Right renal pelvis (tissue), 4 donors: ENCODE data around the gene KLHL13. TPM values are rescaled to one million over a fixed set of nuclear protein-coding genes. Genes with fewer than 3 reads are reported as not detected.
"Not testable (repeated sequence)": the region's sequence is repeated elsewhere in the genome, so short reads cannot be mapped to it uniquely, and the experiment has no call there.

Experiments
- DNase-seq, 4 donors: peaks; one replicate each; pipeline ENCODE4 v3.0.0-alpha.2; 2013; ENCODE audit warnings: low read depth in 4 of 4, low spot score in 3 of 4, missing footprints in 1 of 4
- polyA plus RNA-seq, 4 donors: library from polyadenylated mRNA; unstranded; fragments of 120-200 nt; gene quantifications; one replicate each; pipeline ENCODE4 v1.2.1, GENCODE V29; 2013; ENCODE audit not compliant: insufficient read length in 4 of 4

Gene KLHL13
- 100 to 1,000 TPM in 2 of 4 donors, 10 to 100 TPM in 2; 77.8 to 115 (median 98.7) TPM for polyA plus RNA-seq

GRCh38 chrX:118116713-118117550, at the start of gene KLHL13:
TSS of gene KLHL13 (minus strand) at chrX:118116810. CDS start at chrX:118028473, 88,337 bp downstream.
- DNase-seq: peak in 2 of 4 donors; percentile 38 to 39

DNA sequence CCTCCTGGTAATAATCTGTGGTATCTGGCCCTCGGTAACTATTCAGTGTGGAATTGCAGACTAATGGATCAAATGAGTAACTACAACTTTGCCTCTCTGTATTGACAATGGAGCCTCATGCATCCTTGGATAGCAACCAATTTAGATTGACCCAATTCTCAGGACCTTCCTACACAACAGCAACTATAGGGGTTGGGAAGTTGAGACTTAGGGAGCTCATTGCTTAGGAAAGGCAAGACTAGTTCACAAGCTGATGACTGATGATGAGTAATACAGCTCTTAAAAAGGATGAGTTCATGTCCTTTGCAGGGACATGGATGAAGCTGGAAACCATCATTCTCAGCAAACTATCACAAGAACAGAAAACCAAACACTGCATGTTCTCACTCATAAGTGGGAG, 47.5 kb upstream of the KLHL13 start:
- no peak for DNase-seq

DNA sequence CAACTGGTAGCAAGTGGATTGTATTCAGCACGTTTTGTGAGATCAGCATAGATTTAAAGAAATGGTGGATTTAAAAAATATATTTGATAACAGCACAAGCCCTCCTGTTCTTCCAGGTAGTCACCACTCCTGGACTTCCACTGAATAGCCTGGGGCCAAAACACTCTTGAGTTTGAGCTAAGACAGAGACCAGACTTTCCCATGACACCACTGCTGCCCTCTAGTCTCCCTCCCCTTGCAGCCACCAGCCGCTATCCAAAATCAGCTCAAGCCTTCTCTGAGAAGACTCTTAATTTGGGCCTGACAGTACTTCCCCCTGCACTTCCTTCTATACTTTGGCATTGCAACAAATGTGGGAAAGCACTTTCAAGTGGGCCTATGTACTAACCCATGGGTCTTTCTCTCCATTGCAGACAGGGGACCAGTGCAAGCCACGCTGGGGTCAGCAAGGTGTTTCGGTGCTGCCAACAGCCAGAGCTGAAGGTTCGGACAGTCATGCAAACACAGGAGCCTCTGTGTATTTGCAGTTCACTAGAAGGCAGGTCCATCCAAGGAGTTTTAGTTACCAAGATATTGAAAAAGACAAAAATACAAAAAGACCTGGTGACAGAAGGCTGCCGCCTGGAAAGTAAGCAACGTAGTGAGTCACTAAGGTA, 40.5 kb upstream of the KLHL13 start:
- no peak for DNase-seq

GRCh38 chrX:118156254-118156952, 39.8 kb upstream of the KLHL13 start:
- no peak for DNase-seq

- no peak for DNase-seq
These were observed 36.7 kb upstream of the KLHL13 start for GRCh38 chrX:118153270-118153669.

DNA sequence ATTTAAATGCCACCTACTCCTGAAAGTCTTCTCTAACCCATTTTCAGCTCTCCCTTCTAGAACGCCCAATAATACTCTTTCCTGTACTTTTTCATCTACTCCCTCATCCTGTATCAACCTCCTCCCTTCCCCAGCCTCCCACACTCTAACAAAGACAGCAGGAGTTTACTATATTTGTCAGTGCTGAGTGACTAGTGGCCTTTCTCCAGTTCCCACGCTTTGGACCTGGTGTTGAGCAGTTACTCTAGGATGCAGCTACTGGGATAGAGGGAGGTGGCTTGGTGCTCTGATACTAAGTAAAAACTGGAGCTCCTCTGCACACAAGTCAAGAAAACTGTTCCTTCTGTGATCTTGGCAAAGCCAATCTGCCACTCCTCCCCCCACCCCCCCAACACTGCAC, 36.1 kb upstream of the KLHL13 start:
- DNase-seq: no peak

- DNase-seq: no peak
These were observed 32.1 kb upstream of the KLHL13 start for GRCh38 chrX:118148737-118149136.

- DNase-seq: not testable (repeated sequence)
These were observed 31.2 kb upstream of the KLHL13 start for GRCh38 chrX:118147771-118148170.

GRCh38 chrX:118143578-118143977, 27.0 kb upstream of the KLHL13 start:
- DNase-seq: no peak

- no peak for DNase-seq
These were observed 14.7 kb upstream of the KLHL13 start for GRCh38 chrX:118131336-118131735.

- no peak for DNase-seq
These were observed 13.1 kb upstream of the KLHL13 start for GRCh38 chrX:118129681-118130080.

DNA sequence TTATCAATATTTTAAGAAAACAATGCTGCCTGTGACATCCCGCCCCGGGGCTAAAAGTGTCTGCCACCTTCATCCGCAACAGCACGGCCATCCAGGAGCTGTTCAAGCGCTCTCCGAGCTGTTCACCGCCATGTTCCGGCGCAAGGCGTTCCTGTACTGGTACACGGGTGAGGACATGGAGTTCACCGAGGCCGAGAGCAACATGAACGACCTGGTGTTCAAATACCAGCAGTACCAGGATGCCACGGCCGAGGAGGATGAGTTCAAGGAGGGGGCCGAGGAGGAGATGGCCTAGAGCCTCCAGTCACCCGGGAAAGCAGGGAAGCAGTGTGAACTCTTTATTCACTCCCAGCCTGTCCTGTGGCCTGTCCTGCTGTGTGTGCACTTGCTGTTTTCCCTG, 12.1 kb upstream of the KLHL13 start:
- DNase-seq: no peak

- no peak for DNase-seq
These were observed 9.7 kb upstream of the KLHL13 start for GRCh38 chrX:118126286-118126685.

DNA sequence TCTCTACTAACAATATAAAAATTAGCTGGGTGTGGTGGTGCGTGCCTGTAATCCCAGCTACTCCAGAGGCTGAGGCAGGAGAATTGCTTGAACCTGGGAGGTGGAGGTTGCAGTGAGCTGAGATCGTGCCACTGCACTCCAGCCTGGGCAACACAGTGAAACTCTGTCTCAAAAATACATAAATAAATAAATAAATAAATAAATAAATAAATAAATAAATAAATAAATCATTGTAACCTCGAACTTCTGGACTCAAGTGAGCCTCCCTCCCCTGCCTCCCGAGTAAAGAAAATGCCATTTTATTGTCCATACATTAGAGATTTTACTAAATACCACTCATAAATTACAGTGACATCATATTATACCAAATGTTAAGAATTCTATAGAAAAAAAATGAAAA, 7.6 kb upstream of the KLHL13 start:
- DNase-seq: not testable (repeated sequence)

GRCh38 chrX:118117741-118118140, 1.1 kb upstream of the KLHL13 start:
- DNase-seq: no peak

GRCh38 chrX:118115953-118116712, 477 bp downstream of the KLHL13 start:
- DNase-seq: peak in 1 of 4 donors; percentile 29

GRCh38 chrX:118114971-118115370, 1.6 kb downstream of the KLHL13 start:
- DNase-seq: no peak

DNA sequence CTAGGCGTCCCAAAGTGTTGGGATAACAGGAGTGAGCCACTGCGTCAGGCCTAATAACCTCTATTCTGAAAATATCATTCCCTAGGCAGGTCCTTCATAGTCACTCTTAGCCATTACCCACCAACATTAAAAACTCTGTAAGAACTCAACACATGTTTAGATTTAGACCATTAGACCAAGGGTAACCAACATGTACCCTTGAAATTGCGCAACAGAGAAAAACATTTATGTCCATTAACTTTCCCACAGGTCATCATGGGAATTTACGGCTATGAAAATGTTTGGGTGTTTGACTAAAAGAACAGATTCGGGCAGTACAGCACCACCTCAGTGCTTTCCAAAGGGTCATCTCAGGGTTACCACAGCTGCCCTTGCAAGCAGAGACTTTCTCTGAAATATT, 7.5 kb downstream of the KLHL13 start:
- no peak for DNase-seq

GRCh38 chrX:118108304-118108703, 8.3 kb downstream of the KLHL13 start:
- DNase-seq: no peak

DNA sequence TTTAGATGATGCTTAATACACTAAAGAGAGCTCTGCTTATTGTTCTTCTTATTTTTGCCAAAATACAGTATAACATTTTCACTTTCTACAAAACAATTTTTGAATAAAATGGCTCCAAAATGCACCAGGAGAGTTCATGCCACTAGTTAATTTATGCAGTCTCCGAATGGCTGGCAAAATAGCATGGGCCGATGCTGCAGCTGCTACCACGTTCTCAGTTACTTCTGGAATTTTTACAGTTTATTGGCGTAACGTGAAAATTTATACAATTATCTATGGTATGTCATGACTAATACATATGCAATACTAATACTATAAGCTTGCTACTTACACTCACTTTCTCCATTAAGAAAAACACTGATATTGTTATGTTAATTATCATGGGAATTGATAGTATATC, 16.5 kb downstream of the KLHL13 start:
- DNase-seq: no peak

- no peak for DNase-seq
These were observed 28.5 kb downstream of the KLHL13 start for GRCh38 chrX:118088084-118088483.
